GM19043 (cell line): Measurements from ENCODE around the gene INHBB.

ENCODE experiments used
- ATAC-seq: cut with Tn5 transposase; IDR thresholded peaks from one replicate; pipeline ENCODE4 v1.9.1; 2021; ENCODE audit warnings: low read depth; ENCODE audit not compliant: unreplicated experiment

The INHBB gene

GRCh38 chr2:120393456-120393855 lies 47.5 kb downstream of the INHBB start:
- ATAC-seq = no peak

- no peak for ATAC-seq
Measured at GRCh38 chr2:120394764-120395163, 48.8 kb downstream of the INHBB start.

GRCh38 chr2:120395221-120396012 lies 49.5 kb downstream of the INHBB start:
- no peak for ATAC-seq

- no peak for ATAC-seq
Measured at GRCh38 chr2:120396013-120396860, 50.3 kb downstream of the INHBB start.

- no peak for ATAC-seq
Measured at GRCh38 chr2:120396861-120397811, 51.2 kb downstream of the INHBB start.

GRCh38 chr2:120398051-120398995 lies 52.4 kb downstream of the INHBB start:
- no peak for ATAC-seq

GRCh38 chr2:120398996-120399888 lies 53.3 kb downstream of the INHBB start:
- ATAC-seq = no peak

GRCh38 chr2:120399889-120400240 lies 53.9 kb downstream of the INHBB start:
- no peak for ATAC-seq

- no peak for ATAC-seq
Measured at GRCh38 chr2:120400551-120400950, 54.6 kb downstream of the INHBB start.
